Adrenal gland (tissue), 12 donors: ENCODE results near the gene CTXN3. TPM values are rescaled to one million over a fixed set of nuclear protein-coding genes. Genes with fewer than 3 reads are reported as not detected.

Experiments used
- DNase-seq, 7 donors: peaks; one replicate each; pipeline ENCODE4 v3.0.0-alpha.2; 2019 to 2020
- H3K27ac ChIP-seq, 5 donors: fragments of 200-600 bp; sonication (generic) in 4 of 5; 1 replicate in 3 of 5; 2 replicates in 2 of 5; pipeline versions ENCODE4 v1.5.1 to v1.8.0; 2016 to 2020; ENCODE audit warnings: mild to moderate bottlenecking in 1 of 5
- H3K27me3 ChIP-seq: fragments of 200-600 bp; 2 replicates; pipeline ENCODE4 v1.8.0; 2021
- H3K36me3 ChIP-seq, 2 donors: fragments of 200-600 bp; replicated peaks in 1 of 2; 1 replicate in 1 of 2; 2 replicates in 1 of 2; pipeline versions ENCODE4 v1.5.1 to v1.8.0; 2018 to 2022
- H3K4me1 ChIP-seq, 2 donors: fragments of 200-600 bp; replicated peaks in 1 of 2; 1 replicate in 1 of 2; 2 replicates in 1 of 2; pipeline versions ENCODE4 v1.5.1 to v1.8.0; 2018 to 2021
- H3K4me3 ChIP-seq, 4 donors: fragments of 200-600 bp; sonication (generic) in 3 of 4; one replicate each; pipeline ENCODE4 v1.5.1; 2016 to 2018
- H3K9me3 ChIP-seq, 3 donors: fragments of 200-600 bp; sonication (generic) in 1 of 3; replicated peaks in 1 of 3; 1 replicate in 2 of 3; 2 replicates in 1 of 3; pipeline versions ENCODE4 v1.5.1 to v1.8.0; 2016 to 2021
- POLR2A ChIP-seq, 2 donors: fragments of 450-650 bp; IDR thresholded peaks; one replicate each; pipeline ENCODE4 v1.6.1; 2017; ENCODE audit warnings: antibody characterized with exemption in 2 of 2, mild to moderate bottlenecking in 2 of 2, moderate library complexity in 1 of 2
- WGBS, 4 donors: extraction: QIAGEN DNeasy Blood & Tissue Kit in 2 of 4; methylation state at CpG; one replicate each; pipeline versions ENCODE4 v1.1.5 to v1.1.7; 2013 to 2017; 5-methylcytosine and 5-hydroxymethylcytosine counted together
- intact Hi-C, 2 donors: fragments of 100-400 bp; cut with DNase I; formaldehyde crosslinking; loops; one replicate each; pipeline versions ENCODE4 v1.14.1 to v1.15.0; 2022 to 2023
- polyA plus RNA-seq, 3 donors: library from polyadenylated mRNA; stranded (reverse); fragments of 200-250 nt in 2 of 3; fragments of 350-450 nt in 1 of 3; fragmentation: Illumina TruSeq in 1 of 3; extraction: RNeasy Lipid Tissue Mini Kit (QIAGEN cat#74804) in 1 of 3; gene quantifications; one replicate each; pipeline ENCODE4 v1.2.3, GENCODE V29; 2013 to 2014
- total RNA-seq, 9 donors: library from RNA; depleted of rRNA in 4 of 9; stranded (reverse); fragments of >200 nt in 4 of 9; fragments of 120-200 nt in 1 of 9; fragmentation: NEBNext Ultra II Directional in 1 of 9; extraction: Animal tissue kit (Norgen Biotek cat#: 25700) in 1 of 9; gene quantifications; one replicate each; pipeline versions ENCODE4 v1.1.0 to v1.2.4, GENCODE V29; 2013 to 2023
- TF ChIP-seq, protein P1 (sequence below), 6 experiments: fragments of 450-650 bp in 4 of 6; fragments of 200-600 bp in 2 of 6; sonication (generic) in 1 of 6; IDR thresholded peaks; 1 replicate in 5 of 6; 2 replicates in 1 of 6; pipeline versions ENCODE4 v1.5.1 to v1.8.0; 2016 to 2021; ENCODE audit warnings: antibody characterized with exemption in 6 of 6, mild to moderate bottlenecking in 2 of 6, moderate library complexity in 1 of 6
- donor health status: healthy with polysubstance abuse.
- donor health status: Bipolar disorder and iron deficiency.
- donor health status: DM: yes; HTN: yes; CAD: no.
- donor health status: DM: no; HTN: no; CAD: no.
- donor health status: DM: no; HTN: no; CAD: no.
- donor health status: DM: yes; HTN: yes; CAD: no.

Gene CTXN3
- total and polyA plus RNA-seq, 12 donors: not detected

DNA sequence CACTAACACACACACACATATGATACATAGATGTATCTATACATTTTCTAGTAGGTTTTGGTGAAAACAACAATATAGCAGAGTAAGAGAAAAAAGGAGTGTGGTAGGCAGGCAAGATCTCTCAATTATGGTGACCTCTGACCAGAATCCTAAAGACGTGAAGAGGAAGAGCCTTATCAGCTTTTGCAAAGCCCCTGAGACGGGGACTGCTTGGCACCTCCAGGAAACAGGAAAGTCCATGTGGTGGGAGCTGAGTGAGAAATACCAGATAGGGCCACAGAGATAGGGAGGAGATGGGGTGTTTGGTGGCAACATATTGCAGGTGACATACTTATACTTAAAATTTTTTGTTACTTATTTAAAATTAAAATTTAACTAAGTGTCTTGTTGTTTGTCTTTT, 39.9 kb upstream of the CTXN3 start:
- TF ChIP-seq, protein P1, sequence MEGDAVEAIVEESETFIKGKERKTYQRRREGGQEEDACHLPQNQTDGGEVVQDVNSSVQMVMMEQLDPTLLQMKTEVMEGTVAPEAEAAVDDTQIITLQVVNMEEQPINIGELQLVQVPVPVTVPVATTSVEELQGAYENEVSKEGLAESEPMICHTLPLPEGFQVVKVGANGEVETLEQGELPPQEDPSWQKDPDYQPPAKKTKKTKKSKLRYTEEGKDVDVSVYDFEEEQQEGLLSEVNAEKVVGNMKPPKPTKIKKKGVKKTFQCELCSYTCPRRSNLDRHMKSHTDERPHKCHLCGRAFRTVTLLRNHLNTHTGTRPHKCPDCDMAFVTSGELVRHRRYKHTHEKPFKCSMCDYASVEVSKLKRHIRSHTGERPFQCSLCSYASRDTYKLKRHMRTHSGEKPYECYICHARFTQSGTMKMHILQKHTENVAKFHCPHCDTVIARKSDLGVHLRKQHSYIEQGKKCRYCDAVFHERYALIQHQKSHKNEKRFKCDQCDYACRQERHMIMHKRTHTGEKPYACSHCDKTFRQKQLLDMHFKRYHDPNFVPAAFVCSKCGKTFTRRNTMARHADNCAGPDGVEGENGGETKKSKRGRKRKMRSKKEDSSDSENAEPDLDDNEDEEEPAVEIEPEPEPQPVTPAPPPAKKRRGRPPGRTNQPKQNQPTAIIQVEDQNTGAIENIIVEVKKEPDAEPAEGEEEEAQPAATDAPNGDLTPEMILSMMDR (IDR thresholded peaks at IDR 0.05): no peak
- TF ChIP-seq POLR2A (IDR thresholded peaks at IDR 0.05): no peak
- Histone ChIP-seq H3K9me3 (no peaks in the 10 kb centered on the region), H3K36me3 (no peaks in the 10 kb centered on the region), H3K27ac (no peak overlapping the region), H3K4me3 (no peak overlapping the region), H3K4me1 (no peaks in the 10 kb centered on the region), H3K27me3 (no peaks in the 10 kb centered on the region)
- intact Hi-C loops: no loop called here
- WGBS, 4 donors: 35 to 56% (median 41%) methylated on average over 2 of the region's 2 CpGs
- no peak for DNase-seq

DNA sequence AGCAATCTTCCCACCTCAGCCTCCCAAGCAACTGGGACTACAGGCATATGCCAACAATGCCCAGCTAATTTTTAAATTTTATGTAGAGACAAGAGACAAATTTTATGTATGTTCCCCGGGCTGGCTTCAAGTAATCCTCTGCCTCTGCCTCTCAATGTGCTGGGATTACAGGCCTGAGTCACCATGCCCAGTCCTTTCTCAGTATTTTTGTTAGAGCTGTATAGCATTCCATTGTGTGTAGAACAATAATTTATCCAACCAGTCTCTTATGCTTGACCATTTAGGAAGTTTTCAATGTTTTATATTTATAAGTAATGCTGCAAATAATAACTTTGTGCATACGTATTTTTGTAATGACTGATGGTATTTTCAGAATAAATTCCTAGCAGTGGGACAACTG, 38.9 kb upstream of the CTXN3 start:
- Histone ChIP-seq H3K4me1 (no peaks in the 10 kb centered on the region), H3K9me3 (no peaks in the 10 kb centered on the region), H3K27ac (no peak overlapping the region), H3K4me3 (no peak overlapping the region), H3K36me3 (no peaks in the 10 kb centered on the region), H3K27me3 (no peaks in the 10 kb centered on the region)
- 88 to 97% (median 91%) methylated on average over 2 of the region's 2 CpGs for WGBS, 4 donors
- intact Hi-C loops: no loop called here
- no peak for DNase-seq
- no peak for TF ChIP-seq POLR2A (IDR thresholded peaks at IDR 0.05)
- TF ChIP-seq, protein P1 (IDR thresholded peaks at IDR 0.05): no peak

DNA sequence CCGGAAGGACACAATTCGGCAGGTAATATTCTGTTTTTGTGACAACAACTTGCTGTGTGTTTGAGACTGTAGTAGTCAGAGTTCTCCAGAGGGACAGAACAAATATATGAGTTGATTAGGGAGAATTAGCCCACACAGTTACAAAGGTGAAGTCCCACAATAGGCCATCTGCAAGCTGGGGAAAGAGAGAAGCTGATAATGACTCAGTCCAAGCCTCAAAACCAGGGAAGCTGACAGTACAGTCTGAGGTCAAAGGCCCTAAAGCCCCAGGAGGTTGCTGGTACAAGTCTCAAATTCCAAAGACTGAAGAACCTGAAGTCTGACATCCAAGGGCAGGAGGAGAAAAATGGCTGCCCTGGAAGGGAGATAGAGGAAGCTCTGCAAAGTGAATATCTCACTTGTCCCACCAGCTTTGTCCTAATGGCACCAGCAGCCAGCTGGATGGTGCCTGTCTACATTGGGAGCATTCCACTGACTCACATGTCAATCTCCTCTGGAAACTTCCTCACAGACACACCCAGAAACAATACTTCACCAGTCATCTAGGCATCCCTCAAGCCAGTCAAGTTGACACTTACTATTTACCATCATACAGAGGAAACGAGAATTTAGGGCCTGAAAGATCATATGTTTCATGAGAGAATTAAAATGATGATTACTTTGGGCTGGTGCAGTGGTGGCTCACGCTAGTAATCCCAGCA, 36.3 kb upstream of the CTXN3 start:
- intact Hi-C loops: no loop called here
- H3K27me3 ChIP-seq: no peaks in the 10 kb centered on the region
- H3K9me3 ChIP-seq: no peaks in the 10 kb centered on the region
- H3K27ac ChIP-seq: no peak overlapping the region
- H3K4me3 ChIP-seq: no peak overlapping the region
- H3K36me3 ChIP-seq: no peaks in the 10 kb centered on the region
- TF ChIP-seq POLR2A (IDR thresholded peaks at IDR 0.05): no peak
- TF ChIP-seq, protein P1 (IDR thresholded peaks at IDR 0.05): no peak
- 85 to 91% (median 89%) methylated on average over 4 of the region's 4 CpGs for WGBS, 4 donors
- no peak for DNase-seq
- H3K4me1 ChIP-seq: no peaks in the 10 kb centered on the region

DNA sequence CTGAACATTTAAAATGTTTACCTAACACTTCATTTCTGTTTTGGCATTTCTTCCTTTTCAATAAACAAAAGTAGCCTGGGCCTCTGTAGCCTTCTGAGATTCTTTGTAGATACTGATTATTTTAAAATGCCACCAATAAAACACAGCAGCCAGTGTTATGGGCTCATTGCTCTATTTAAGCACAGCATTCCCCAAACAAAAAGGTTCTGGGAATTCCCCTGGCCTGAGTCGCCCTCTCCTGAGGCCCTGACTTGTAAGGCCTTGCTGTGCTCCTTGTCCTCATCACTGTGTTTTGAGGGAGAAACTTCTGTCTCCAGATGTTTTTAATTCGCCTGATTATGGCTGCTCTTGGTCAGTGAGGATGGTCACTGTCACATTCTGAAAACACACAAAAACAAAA, 33.0 kb upstream of the CTXN3 start:
- Histone ChIP-seq H3K27ac (no peak overlapping the region), H3K4me3 (no peak overlapping the region), H3K27me3 (no peaks in the 10 kb centered on the region), H3K4me1 (no peaks in the 10 kb centered on the region), H3K9me3 (no peaks in the 10 kb centered on the region), H3K36me3 (no peaks in the 10 kb centered on the region)
- 66 to 75% (median 72%) methylated on average over 2 of the region's 2 CpGs for WGBS, 4 donors
- intact Hi-C loops: no loop called here
- no peak for DNase-seq
- TF ChIP-seq, protein P1 (IDR thresholded peaks at IDR 0.05): no peak
- TF ChIP-seq POLR2A (IDR thresholded peaks at IDR 0.05): no peak
